ENCODE results near the gene CD82.

DNA sequence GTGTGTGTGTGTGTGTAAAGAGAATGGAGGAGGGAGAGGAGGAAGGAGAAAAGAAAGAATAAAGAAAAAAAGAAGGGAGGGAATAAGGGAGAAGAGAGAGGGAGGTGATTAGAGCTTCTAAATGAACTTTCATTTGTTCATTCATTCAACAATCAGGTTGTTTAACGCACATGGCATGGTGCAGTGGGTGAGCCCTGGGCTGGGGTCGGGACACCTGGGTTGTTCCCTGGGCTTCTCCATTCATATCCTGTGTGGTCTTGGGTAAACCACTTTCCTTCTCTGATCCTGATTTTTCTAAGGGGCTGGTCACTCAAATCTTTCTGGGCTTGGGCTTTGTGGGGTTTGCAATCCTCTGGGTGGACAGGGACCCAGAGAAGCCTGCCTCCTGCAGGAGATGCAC is 47.9 kb upstream of the CD82 start:
- TF ChIP-seq YY1 (IDR thresholded peaks at IDR 0.05; ENCODE audit: insufficient read depth, insufficient read length) (no peak), ZNF274 (IDR thresholded peaks at IDR 0.05; ENCODE audit: low read depth, low read length) (no peak)

Data from NT2/D1 (cell line).